Activated naive CD4-positive, alpha-beta T cell (primary cell): ENCODE data around the gene CLDN2.
A peak's percentile ranks its signal among the peaks of the same experiment; 100 is the strongest.
"Not testable (repeated sequence)": the region's sequence is repeated elsewhere in the genome, so short reads cannot be mapped to it uniquely, and the experiment has no call there.

ENCODE experiments used
- DNase-seq, 4 experiments: peaks; one replicate each; lab custom pipeline; 2025; lab: John Stamatoyannopoulos, UW

CLDN2 gene

GRCh38 chrX:106919932-106920452 lies at the start of gene CLDN2:
Gene CLDN2 (plus strand): TSS chrX:106920402. CDS start chrX:106928229, 7,827 bp downstream.
- DNase-seq, result no peak

DNA sequence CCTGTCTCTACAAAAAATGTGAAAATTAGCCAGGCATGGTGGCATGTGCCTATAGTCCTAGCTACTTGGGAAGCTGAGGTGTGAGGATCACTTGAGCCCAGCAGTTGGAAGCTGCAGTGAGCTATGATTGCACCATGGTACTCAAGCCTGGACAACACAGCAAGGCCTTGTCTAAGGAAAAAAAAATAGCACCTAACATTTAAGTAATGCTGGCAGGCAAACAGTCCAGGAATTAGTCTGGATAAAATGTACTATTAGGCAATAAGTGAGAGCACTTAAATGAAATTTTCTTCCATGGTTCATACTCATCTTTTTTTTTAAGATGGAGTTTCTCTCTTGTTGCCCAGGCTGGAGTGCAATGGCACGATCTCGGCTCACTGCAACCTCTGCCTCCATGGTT lies 47.4 kb upstream of the CLDN2 start:
- DNase-seq, result not testable (repeated sequence)

- no peak for DNase-seq
Observed at GRCh38 chrX:106874075-106874474, 46.1 kb upstream of the CLDN2 start.

GRCh38 chrX:106875151-106875550 lies 45.1 kb upstream of the CLDN2 start:
- no peak for DNase-seq

DNA sequence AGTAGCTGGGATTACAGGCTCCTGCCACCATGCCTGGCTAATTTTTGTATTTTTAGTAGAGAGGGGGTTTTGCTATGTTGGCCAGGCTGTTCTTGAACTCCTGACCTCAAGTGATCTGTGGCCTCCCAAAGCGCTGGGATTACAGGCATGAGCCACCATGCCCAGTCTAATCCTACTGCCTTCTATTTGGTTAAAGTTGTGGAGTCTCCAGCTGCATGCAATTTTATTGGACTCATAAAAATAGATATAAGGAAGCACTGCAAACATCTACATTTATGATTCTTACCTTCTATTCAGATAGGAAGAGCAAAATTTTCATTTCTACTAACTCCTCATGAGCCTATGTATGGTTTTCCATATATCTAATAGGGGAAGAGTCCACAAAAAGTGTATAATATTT lies 30.7 kb upstream of the CLDN2 start:
- DNase-seq, result no peak

GRCh38 chrX:106891762-106892460 lies 28.3 kb upstream of the CLDN2 start:
- DNase-seq, result no peak

- DNase-seq, result peak in 2 of 4 experiments; percentile 0 to 16
Observed at GRCh38 chrX:106894392-106894909, 25.8 kb upstream of the CLDN2 start.

DNA sequence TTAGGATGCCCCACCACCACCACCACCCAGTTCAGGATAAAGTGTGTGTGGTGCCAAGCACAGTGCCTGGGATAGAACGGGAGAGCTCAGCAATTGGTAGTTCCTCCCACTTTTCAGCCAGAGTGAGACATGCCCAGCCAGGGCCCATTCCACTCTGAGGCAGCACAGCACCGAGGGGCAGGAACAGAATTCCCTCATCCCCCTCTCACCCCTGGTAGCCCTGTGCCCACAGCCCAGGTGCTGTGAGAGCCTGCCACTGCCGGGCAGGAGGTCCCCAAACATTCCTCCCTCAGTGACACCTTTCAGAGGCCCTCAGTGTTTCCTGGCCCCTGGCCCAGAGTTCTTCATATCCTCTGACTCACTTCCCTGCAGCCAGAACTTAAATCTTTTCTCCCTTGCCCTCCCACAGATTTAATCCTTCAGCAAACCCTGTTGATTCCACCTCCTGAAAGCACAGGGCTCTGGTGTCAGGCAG lies 25.2 kb upstream of the CLDN2 start:
- no peak for DNase-seq

DNA sequence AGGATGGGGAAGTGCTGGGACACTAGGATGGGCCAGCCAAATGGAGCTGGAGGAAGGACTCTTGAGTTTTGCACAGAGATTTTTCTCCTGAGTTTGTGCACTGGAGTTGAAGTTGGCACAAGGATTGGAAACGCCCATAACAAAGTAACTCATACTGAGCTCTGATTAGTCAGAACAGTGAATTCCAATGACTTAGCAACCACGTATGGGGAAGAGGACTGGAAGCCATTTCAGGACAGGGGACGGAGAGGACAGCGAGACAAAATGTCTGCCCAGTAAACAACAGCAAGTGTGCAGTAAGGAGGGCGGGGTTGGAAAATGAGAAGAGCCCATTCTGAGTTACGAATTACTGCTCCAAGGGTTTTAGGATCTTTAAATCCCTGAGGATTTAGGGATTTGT lies 22.9 kb upstream of the CLDN2 start:
- DNase-seq, result no peak

GRCh38 chrX:106898462-106898861 lies 21.7 kb upstream of the CLDN2 start:
- no peak for DNase-seq

DNA sequence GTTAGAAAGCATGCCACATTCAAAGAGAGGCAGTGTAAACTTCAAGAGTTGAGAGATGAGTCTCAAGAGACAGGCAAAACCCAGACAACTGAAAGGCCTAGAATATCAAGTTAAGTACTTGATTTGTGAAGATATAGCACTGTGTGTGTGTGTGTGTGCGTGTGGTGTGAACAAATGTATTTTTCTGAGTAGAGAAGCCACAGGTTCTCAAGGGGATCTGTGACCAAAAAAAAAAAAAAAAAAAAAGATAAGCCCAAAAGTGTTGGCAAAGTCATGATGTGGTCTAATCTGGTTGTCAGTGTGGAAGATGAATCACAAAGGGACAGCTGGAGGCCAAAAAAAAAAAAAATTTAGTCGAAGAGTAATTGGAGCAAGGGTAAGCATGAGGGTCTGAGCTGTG lies 20.9 kb upstream of the CLDN2 start:
- DNase-seq, result no peak

- DNase-seq, result no peak
Observed at GRCh38 chrX:106899841-106900240, 20.4 kb upstream of the CLDN2 start.

DNA sequence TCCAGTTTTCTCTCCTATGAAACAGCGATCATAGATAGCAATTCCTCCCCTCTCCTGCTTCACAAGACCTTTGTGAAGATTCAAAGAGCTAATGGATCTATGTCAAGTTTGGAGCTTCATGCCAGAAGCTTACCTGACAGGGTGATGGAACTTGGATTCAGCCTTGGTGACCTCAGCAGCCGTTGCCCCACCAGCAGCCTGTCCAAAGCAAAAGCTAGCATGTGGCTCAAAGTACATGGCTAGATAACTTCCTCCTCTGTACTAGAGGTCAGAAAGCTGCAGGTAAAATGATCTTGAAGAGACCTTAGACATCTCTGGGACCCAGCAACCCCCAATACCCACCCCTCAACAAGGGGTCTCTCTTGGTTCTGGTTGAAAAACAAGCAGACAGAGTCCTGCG lies 18.9 kb upstream of the CLDN2 start:
- DNase-seq, result no peak

DNA sequence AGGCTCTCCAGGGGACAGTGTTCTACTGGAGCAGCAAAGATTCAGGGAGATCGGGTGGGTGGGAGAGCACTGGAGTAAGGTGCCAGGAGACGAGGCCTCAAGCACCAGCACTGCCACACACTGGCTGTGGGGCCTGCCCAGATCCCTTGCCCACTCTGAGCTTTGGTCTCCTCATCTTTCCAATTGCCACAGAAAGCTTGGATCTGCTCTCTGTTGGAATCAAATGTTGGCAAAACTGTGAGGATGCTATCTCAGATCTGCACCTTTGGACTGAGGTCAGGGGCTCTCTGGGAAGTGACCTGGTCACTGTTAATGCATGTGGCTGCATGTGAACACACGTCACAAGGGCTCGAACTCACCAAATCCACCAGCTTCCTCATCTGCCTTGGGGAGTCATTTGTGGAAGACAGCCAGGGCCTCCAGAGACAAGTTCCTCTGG lies 18.4 kb upstream of the CLDN2 start:
- DNase-seq, result no peak

DNA sequence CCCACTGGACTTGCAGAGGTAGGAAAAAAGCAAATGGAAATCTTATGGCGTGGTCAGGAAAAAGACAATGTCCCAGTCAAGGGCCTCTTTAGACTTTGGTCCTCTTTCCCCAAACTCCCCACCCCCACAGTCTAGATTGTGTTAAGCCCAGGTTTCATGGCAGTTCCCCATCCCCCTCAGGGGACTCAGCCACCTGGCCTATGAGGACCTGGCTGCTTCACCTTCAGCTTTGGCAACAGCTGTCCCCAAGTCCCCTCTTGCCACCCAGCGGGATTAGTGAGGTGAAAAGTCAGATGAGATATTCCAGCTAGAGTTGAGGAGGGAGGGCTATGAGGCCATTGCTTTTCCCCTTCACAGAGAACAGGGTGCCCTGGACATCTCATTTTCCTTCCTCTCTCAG lies 17.5 kb upstream of the CLDN2 start:
- DNase-seq, result no peak

GRCh38 chrX:106903291-106903824 lies 16.8 kb upstream of the CLDN2 start, which contains the start of gene RIPPLY1:
Gene RIPPLY1 (minus strand): TSS chrX:106903341. CDS start chrX:106903287, 54 bp downstream.
- no peak for DNase-seq

GRCh38 chrX:106903856-106904528 lies 16.2 kb upstream of the CLDN2 start:
- no peak for DNase-seq

DNA sequence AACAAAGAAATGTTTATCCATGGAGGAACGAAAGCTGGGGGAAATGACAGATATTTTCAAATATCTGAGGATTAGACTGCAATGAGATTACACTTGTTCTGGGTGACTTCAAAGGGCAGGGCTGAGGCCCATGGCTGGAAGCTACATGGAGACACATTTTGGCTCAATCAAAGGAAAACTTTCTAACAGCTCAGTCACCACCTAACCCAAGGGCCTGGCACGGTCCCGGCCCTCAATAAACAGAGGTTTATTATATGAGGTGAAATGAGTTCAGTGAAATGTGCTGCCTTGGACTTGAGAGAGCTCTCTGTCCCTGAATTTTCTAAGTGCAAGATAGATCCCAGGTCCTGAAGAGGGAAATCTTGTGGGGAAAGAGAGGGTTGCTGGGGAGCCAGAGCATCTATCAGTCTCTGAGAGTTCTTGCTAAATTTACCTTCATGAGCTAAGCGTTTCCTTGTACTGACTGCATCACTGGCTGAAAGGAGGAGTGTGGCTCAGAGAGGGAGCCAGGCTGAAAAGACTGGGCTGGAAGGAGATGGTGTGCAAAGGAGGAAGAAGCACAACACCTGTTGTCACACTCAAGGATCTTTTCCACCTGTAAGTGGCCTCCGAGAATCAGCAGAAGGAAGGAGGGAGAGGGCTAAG lies 15.0 kb upstream of the CLDN2 start:
- no peak for DNase-seq

- DNase-seq, result no peak
Observed at GRCh38 chrX:106906361-106906760, 13.8 kb upstream of the CLDN2 start.

DNA sequence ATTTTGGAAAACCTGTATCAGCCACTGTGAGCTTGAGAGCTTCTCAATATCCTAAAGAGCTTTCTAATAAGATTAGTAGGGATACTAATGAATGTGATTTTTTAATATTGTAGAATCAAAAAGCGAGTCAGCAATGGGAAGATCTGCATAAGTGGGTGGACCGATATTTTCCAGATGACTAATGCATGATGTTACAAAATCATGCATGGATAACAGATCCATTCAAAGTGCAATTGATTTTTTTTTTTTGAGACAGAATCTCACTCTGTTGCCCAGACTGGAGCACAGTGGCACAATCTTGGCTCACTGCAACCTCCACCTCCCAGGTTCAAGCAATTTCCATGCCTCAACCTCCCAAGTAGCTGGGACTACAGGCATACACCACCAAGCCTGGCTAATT lies 7.3 kb upstream of the CLDN2 start:
- no peak for DNase-seq

DNA sequence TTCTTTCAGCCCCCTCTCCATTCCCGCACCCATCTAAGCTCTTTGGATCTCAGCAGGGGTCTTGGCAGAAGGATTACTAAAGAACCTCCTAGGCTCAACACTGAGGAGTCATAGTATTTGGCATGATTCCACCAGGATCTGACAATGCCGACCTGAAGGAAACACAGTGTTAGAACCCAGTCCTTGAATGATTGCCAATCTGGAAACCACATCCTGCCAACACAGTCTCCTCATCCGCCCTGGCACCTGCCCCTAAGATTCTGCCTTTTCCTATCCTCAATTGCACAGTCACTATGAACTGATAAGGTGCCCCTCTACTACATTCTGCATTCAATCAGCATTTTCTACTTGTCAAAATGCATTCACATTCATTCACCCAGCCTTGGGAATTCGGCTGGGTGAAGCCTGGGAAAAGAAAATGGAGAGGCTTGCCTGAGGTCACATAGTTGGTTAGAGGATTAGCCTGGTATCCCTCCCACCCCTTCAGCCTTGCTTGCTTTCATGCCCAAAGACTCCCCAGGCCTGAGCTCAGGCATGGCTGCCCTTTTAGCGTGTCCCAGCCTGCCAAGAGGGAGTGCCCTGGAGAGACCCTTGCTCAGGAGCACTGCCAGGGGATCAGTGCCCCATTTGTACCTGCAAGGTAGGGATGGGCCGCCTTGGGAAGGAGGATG lies 2.2 kb upstream of the CLDN2 start:
- DNase-seq, result no peak

DNA sequence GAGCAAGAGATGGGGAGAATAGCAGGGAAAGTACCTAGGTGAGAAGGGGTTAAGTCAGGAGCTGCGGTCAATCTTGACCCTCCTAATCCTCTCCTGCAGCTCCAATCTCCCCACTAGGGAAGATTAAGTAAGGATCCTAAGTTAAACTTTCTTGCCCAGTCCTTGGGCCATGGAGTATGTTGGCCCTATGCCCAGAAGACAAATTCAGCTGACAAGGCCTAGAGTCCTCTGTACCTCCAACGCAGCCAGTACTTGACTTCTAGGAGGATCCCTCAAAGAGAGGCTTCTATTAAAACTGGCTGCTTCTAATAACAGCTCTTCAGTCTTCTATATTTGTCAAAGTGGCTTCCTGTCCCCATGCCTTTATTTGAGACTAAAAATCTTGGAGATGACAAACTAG lies 1.4 kb downstream of the CLDN2 start:
- no peak for DNase-seq
